Right ventricle myocardium inferior (tissue), 1 donor: ENCODE results near the gene HRNR. TPM values are rescaled to one million over a fixed set of nuclear protein-coding genes. Genes with fewer than 3 reads are reported as not detected.
"Not testable (repeated sequence)": the region's sequence is repeated elsewhere in the genome, so short reads cannot be mapped to it uniquely, and the experiment has no call there.

Experiments used
- ATAC-seq: fragments of 200-7000 bp; cut with Tn5 transposase; one replicate; pipeline ENCODE4 v1.9.1; 2020; ENCODE audit warnings: mild to moderate bottlenecking, moderate library complexity
- DNase-seq: peaks from one replicate; pipeline ENCODE4 v3.0.0; 2021; ENCODE audit errors: missing footprints
- intact Hi-C: fragments of 100-400 bp; cut with DNase I; formaldehyde crosslinking; loops from one replicate; pipeline ENCODE4 v1.11.0; 2022
- long read RNA-seq: library from polyadenylated mRNA; unstranded; transcript quantifications from one replicate; pipeline ENCODE4 v2.0.0, GENCODE V29; 2021
- total RNA-seq: library from RNA; stranded (reverse); fragmentation: NEBNext Ultra II Directional; extraction: Animal tissue kit (Norgen Biotek cat#: 25700); gene quantifications from one replicate; pipeline ENCODE4 v1.2.1, GENCODE V29; 2021
- donor health status: DM: no; HTN: yes; CAD: no; lungs with severe emphysema.

The HRNR gene
- total RNA-seq: not detected
- long read RNA-seq: 0 reads

DNA sequence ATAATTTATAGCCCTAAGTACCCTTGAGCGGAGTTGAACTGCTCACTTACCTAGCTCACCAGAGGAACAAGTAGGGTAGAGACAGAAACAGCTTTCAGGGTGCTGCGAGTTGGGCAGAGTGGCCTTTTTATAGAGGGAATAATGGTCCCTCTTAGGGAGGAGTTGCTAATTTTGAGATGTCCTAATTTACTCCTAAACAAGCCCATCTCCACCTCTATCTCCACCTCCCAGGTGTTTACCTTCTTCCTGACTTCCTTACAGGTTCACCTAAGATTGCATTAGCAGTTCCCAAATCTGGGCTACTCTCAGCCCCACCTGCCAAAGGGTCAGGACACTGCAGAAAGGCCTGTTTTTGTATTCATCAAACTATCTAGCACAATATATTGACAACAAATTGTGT, at the start of gene HRNR:
Gene HRNR (minus strand): TSS at position 101 of the 400 bp plus-strand sequence. CDS start 940 bp downstream, outside the sequence.
- intact Hi-C loops: no loop called here
- ATAC-seq (no peak), DNase-seq (no peak)

DNA sequence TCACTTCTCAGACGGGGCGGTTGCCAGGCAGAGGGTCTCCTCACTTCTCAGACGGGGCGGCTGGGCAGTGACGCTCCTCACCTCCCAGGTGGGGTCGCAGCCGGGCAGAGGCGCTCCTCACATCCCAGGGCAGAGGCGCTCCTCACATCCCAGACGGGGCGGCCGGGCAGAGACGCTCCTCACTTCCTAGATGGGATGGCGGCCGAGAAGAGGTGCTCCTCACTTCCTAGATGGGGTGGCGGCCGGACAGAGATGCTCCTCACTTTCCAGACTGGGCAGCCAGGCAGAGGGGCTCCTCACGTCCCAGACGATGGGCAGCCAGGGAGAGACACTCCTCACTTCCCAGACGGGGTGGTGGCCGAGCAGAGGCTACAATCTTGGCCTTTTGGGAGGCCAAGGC, 32.4 kb upstream of the HRNR start:
- ATAC-seq, intact Hi-C loops, DNase-seq: not testable (repeated sequence)

- no peak for DNase-seq
- ATAC-seq: no peak
- intact Hi-C loops: no loop called here
Observed at GRCh38 chr1:152252157-152252556, 28.2 kb upstream of the HRNR start.

GRCh38 chr1:152251391-152251790, 27.4 kb upstream of the HRNR start:
- intact Hi-C loops: no loop called here
- ATAC-seq: no peak
- DNase-seq: no peak

GRCh38 chr1:152247316-152247715, 23.3 kb upstream of the HRNR start:
- intact Hi-C loops: no loop called here
- DNase-seq (no peak), ATAC-seq (no peak)

DNA sequence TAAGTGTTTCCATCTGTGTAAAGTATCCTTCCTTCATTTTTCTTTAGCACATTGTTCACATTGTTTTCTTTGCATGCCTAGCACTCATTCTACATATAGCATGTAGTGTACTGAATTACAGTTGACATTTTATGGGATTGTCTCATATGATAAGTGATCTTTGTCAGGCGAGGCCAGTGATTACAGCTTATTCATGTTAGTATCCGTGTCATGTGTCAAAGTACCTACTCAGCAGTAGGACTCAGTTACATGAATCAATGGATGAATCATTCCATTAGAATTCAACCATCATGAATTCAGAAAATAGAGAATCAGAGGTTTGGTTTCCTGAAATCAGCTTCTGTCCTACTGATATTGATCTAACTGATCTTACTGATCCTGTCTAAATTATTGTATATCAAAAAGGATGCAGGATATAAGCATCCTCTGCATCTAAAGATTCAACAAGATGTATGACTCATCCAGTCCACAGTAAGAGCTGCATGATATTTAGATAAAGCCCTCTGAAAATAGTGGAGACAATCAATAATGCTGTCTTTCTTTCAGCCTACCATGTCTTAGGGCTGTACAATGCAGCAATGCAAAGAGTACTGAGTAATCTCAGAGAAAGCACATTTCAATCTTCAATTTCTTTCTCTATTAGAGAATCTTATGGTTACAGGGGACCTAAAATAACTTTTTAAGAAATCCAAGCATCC, 20.7 kb upstream of the HRNR start:
- intact Hi-C loops: no loop called here
- no peak for ATAC-seq
- DNase-seq: no peak

DNA sequence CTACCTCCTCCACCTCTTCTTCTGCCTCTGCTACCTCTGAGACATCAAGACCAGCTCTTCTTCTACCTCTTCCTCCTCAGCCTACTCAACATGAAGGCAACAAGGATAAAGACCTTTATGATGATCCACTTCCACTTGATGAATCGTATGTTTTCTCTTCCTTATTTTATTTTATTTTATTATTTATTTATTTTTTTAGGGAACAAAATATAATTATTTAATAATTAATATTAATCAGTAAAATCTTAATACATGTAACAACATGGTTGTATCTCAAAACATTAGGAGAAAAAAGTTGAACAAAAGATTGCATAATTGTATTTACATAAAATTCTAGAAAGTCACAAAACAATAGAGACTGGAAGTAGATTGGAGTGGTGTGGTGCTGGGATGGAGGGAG, 13.1 kb upstream of the HRNR start:
- ATAC-seq (no peak), DNase-seq (no peak)
- intact Hi-C loops: no loop called here

DNA sequence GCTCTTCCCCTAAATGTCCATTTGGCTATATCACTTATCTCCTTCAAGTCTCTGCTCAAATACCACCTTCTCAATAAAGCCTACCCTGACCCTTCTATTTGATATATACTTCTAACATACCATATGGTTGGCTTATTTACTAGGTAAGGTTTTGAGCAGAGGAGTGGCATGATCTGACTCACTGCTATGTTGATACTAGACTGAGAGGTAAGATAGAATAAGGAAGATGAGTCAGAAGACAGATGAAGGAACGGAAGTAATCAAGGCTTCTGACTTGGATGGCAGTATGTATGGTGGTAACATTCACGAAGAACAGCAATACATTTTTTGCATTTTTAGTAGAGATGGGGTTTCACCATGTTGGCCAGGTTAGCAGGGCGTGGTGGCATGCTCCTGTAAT, 4.8 kb upstream of the HRNR start:
- DNase-seq: no peak
- ATAC-seq: no peak
- intact Hi-C loops: no loop called here

- ATAC-seq: no peak
- intact Hi-C loops: no loop called here
- no peak for DNase-seq
Observed at GRCh38 chr1:152227310-152227928, 3.4 kb upstream of the HRNR start.

DNA sequence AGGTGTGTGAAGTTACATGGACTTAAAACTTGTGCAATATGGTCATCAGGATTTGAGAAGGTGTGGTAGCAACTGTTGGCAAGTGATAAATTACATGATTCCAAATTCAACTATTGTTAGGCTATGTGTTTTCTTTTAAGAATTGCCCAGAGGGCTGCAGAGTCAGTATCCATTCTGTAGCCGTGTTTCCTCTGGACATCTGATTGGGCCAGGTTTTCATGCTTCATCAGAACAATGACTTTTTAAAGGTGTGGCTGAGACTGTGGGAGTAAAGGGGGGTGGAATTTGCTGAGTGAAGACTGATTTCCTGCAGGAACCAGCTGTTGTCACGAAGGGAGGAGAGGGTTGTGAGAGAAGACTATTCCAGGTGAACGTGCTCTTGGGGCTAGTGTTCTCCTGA, 1.7 kb upstream of the HRNR start:
- ATAC-seq (no peak), DNase-seq (no peak)
- intact Hi-C loops: no loop called here

DNA sequence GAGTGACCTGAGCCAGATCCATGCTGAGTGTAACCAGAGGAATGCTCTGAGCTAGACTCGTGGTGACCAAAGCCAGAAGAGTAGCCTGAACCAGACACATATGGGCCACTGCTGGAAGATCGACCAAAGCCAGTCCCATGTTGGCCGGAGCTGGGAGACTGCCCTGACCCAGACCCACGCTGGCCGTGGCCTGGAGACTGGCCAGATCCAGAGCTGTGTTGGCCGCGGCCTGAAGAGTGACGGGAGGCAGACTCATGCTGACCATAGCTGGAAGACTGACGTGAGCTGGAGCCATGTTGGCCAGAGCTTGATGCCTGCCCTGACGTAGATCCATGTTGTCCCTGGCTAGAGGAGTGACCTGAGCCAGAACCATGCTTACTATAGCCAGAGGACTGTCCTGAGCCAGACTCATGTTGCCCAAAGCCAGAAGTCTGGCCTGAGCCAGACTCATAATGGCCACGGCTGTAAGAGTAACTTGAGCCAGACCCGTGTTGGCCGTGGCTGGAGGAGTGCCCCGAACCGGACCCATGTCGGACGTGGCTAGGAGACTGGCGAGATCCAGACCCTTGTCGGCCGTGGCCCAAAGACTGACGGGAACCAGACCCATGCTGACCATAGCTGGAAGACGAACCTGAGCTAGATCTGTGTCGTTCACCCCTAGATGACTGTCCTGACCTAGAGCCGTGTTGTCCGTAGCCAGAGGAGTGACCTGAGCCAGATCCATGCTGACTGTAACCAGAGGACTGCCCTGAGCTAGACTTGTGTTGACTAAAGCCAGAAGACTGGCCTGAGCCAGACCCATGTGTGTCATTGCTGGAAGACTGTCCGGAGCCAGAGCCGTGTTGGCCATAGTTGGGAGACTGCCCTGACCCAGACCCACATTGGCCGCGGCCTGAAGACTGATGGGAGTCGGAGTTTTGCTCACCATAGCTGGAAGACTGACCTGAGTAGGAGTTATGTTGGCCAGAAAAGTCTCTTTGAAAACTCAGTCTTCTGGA, 3.5 kb downstream of the HRNR start:
- DNase-seq: no peak
- intact Hi-C loops: no loop called here
- no peak for ATAC-seq

DNA sequence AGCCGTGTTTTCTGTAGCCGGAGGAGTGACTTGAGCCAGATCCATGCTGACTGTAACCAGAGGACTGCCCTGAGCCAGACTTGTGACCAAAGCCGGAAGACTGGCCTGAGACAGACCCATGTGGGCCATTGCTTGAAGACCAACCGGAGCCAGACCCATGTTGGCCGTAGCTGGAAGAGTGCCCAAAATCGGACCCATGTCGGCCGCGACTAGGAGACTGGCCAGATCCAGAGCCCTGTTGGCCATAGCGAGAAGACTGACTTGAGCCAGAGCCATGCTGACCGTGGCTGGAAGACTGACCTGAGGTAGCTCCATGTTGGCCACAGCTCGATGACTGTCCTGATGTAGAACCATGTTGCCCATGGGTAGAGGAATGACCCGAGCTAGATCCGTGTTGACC, 4.6 kb downstream of the HRNR start:
- not testable (repeated sequence) for ATAC-seq, DNase-seq

GRCh38 chr1:152218762-152219436, 5.1 kb downstream of the HRNR start:
- ATAC-seq (no peak), DNase-seq (peak; percentile 67)
- intact Hi-C loops: no loop called here

More for the DNA sequence above, 4.6 kb downstream of the HRNR start:
- intact Hi-C loops: not testable (repeated sequence)

DNA sequence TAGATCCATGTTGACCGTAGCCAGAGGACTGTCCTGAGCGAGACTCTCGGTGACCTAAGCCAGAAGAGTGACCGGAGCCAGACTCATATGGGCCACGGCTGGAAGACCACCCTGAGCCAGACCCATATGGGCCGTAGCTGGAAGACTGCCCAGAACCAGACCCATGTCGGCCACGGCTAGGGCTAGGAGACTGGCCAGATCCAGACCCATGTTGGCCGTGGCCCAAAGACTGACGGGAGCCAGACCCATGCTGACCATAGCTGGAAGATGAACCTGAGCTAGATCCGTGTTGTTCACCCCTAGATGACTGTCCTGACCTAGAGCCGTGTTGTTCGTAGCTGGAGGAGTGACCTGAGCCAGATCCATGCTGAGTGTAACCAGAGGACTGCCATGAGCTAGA, 8.4 kb downstream of the HRNR start:
- DNase-seq, intact Hi-C loops, ATAC-seq: not testable (repeated sequence)

DNA sequence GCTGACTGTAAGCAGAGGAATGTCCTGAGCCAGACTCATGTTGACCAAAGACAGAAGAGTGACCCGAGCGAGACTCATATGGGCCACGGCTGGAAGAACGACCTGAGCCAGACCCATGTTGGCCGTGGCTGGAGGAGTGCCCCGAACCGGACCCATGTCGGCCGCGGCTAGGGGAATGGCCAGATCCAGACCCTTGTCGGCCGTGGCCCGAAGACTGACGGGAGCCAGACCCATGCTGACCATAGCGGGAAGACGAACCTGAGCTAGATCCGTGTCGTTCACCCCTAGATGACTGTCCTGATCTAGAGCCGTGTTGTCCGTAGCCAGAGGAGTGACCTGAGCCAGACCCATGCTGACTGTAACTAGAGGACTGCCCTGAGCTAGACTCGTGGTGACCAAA, 9.1 kb downstream of the HRNR start:
- intact Hi-C loops, ATAC-seq, DNase-seq: not testable (repeated sequence)

GRCh38 chr1:152198982-152199381, 25.0 kb downstream of the HRNR start:
- ATAC-seq: no peak
- DNase-seq: no peak
- intact Hi-C loops: no loop called here

DNA sequence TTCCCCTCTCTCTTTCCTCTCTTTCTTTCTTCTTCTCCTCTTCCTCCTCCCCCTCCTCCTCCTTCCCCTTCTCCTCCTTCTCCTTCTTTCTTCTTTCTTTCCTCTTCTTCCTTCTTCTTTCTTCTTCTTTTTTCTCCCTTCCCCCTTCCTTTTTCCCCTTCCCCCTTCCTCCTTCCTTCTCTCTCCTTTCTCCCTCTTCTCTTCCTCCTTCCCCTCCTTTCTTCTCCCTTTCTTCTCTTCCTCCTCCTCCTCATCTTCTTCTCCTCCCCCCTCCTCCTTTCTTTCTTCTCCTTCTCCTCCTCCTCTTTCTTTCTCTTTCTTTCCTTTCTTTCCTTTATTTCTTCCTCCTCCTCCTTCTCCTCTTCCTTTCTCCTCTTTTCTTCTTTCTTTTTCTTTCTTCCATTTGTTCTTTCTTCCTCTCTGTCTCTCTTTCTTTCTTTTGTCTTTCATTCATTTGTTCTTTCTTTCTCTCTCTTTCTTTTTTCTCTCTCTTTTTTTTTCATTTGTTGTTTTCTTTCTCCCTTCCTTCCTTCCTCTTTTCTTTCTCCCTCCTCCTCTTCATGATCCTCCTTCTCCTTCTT, 26.5 kb downstream of the HRNR start:
- ATAC-seq: no peak
- intact Hi-C loops: no loop called here
- DNase-seq: no peak

- ATAC-seq: no peak
- DNase-seq: no peak
- intact Hi-C loops: no loop called here
Observed at GRCh38 chr1:152191711-152192110, 32.3 kb downstream of the HRNR start.

- ATAC-seq: no peak
- intact Hi-C loops: no loop called here
- no peak for DNase-seq
Observed at GRCh38 chr1:152191260-152191659, 32.7 kb downstream of the HRNR start.
